GM18498 (cell line): Measurements from ENCODE around the gene GAR1.
"Not testable (repeated sequence)": the region's sequence is repeated elsewhere in the genome, so short reads cannot be mapped to it uniquely, and the experiment has no call there.

Experiments used
- ATAC-seq: cut with Tn5 transposase; IDR thresholded peaks from one replicate; pipeline ENCODE4 v1.9.1; 2021; ENCODE audit warnings: mild to moderate bottlenecking, moderate library complexity; ENCODE audit not compliant: unreplicated experiment

The GAR1 gene

DNA sequence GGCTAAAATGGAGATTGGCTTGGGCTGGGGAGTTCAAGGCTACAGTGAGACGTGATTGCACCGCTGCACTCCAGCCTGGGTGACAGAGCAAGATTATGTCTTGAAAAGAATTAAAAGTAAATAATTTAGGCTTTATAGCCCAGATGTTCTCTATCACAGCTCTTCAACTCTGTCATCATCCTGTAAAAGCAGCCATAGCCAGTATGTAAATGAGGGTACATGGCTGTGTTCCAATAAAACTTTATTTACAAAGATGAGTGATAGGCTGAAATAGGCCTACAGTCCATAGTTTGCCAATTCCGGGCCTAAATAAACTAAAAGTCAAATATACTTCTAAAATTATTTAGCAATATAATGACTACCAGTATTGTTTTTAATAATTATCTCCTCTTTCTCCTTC, 21.4 kb downstream of the GAR1 start:
- no peak for ATAC-seq

GRCh38 chr4:109846395-109847098, 31.0 kb downstream of the GAR1 start:
- no peak for ATAC-seq

- ATAC-seq: no peak
These were observed 32.4 kb downstream of the GAR1 start, which contains the start of gene LRIT3 for GRCh38 chr4:109847896-109848442. Gene LRIT3, plus strand, starts transcription at chr4:109848107. Its CDS starts 95 bp downstream, at chr4:109848202.

- no peak for ATAC-seq
These were observed 32.9 kb downstream of the GAR1 start for GRCh38 chr4:109848501-109848900.

DNA sequence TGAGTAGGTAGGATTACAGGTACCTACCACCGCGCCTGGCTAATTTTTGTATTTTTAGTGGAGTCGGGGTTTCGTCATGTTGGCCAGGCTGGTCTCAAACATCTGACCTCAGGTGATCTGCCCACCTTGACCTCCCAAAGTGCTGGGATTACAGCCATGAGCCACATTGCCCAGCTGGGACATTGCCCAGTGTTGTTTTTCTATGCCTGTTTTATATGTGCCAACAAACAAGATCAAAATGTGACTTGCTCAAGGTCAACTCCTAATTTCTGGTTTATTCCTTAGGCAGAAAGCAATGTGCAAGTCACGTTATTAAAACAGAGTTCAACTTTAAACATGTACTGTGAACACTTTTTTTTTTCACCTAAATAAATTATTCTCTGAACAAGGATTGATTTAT, 35.0 kb downstream of the GAR1 start:
- no peak for ATAC-seq

DNA sequence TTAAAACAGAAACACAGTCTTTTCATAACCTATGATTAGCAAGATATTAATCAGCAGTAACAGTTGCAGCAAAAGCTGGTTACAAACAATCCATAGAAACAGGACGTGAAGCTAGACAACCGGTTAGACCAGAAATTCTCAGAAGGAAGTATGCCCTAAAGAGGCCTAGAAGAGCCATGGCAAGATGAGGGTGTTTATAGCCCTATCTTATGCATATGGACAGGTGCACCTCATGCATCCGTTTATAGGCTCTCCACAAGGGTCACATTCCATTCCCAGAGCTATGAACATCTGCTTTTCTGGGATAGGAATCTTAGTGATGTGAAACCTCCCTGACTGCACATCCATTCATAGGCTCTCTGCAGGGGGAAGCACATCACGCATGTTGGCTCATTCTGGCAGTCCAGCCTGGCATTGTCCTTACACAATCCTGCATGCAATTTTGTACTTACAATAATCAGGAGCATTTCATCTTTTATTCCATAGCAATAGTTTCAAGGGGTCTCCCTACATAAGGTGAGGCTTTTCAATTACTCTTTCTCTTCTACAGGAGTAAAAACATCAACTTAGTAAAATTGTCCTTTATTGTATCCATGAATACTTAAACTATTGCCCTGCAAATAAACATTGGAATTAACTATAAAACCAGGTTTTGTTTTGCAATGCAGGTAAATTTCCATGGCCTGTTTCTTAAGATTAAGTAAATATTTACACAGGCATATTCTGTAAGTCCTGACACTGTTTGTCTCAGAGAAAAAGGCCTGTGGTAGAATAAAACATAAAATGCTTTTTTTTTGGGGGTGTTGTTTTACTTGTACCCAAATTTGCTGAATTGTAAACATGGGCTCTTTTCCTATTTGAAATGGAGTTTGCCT, 44.1 kb downstream of the GAR1 start:
- not testable (repeated sequence) for ATAC-seq

GRCh38 chr4:109861271-109861670, 45.7 kb downstream of the GAR1 start:
- no peak for ATAC-seq

DNA sequence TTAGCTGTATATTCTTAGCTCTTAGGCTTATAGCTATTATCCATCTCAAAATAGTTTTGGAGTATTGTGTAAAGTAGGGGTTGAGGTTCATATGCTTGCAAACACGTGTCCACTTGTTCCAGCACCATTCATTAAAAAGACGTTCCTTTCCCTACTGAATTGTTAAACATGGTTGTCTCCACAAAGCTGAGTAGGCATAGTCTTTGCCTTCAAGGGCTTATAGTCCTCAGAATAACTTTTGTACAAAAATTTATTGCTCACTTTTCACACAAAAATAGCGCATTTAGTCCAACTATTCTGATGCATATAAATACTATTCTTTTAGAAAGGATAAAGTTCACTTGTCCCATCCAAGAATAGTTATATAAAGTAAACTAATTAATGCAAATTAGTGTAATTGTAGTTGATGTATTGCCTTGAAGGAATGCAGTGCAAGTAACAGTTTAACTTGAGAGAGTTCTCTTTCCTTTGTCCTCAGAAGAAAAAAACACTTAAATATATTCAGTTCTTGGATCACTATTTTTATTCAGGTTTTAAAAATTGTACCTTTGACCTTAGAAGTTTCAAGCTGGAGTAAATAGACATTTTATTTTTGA, 46.5 kb downstream of the GAR1 start:
- no peak for ATAC-seq

GRCh38 chr4:109864134-109864533, 48.6 kb downstream of the GAR1 start:
- ATAC-seq: no peak

- ATAC-seq: no peak
These were observed 54.5 kb downstream of the GAR1 start for GRCh38 chr4:109870061-109870460.

GRCh38 chr4:109872065-109872464, 56.5 kb downstream of the GAR1 start:
- ATAC-seq: no peak

GRCh38 chr4:109872950-109873656, 57.5 kb downstream of the GAR1 start:
- ATAC-seq: no peak

- no peak for ATAC-seq
These were observed 58.4 kb downstream of the GAR1 start for GRCh38 chr4:109873791-109874514.
